Measurements from ENCODE around the gene TRPM2. TPM values are rescaled to one million over a fixed set of nuclear protein-coding genes. Genes with fewer than 3 reads are reported as not detected.
A peak's percentile ranks its signal among the peaks of the same experiment; 100 is the strongest.

TRPM2 gene
- 1 to 10 TPM; 2.6 to 3.7 TPM for total RNA-seq

- H3K9me3 Mint-ChIP-seq = no peaks in the 10 kb centered on the region
- POLR2A ChIA-PET = interaction anchor here (1.2 to 3.1 kb wide), 3 partner anchors 10 to 22 kb away, joined by 4 to 14 read pairs (median 6); no protein-coding TSS in a partner anchor
- peak within 1 kb of the TSS; percentile 58 for H3K4me3 Mint-ChIP-seq
- H3K36me3 Mint-ChIP-seq (ENCODE audit: low read depth) = no peaks in the 10 kb centered on the region
- peaks cover 50% of the 10 kb centered on the region for H3K4me1 Mint-ChIP-seq (ENCODE audit: low read depth)
- intact Hi-C loops (cut with micrococcal nuclease) = no loop called here
- DNase-seq = peak; percentile 58
- TF ChIP-seq CTCF (IDR thresholded peaks at IDR 0.05) = no peak
- ATAC-seq = peak; percentile 70
- H3K27me3 Mint-ChIP-seq = peaks cover 8% of the 10 kb centered on the region
- peak within 1 kb of the TSS; percentile 66 for H3K27ac Mint-ChIP-seq
- CTCF ChIA-PET = interaction anchor here (0.8 to 2.4 kb wide), 2 partner anchors 11 to 13 kb away, joined by 3 to 8 read pairs; no protein-coding TSS in a partner anchor
These were observed at the start of gene TRPM2 for GRCh38 chr21:44353191-44353970. Gene TRPM2 (plus strand): TSS chr21:44353621. CDS start chr21:44353701, 80 bp downstream.

GRCh38 chr21:44304011-44304616 is 49.3 kb upstream of the TRPM2 start:
- no peak for TF ChIP-seq CTCF (IDR thresholded peaks at IDR 0.05)
- Mint-ChIP-seq H3K36me3 (ENCODE audit: low read depth) (peaks cover 12% of the 10 kb centered on the region), H3K4me1 (ENCODE audit: low read depth) (peaks cover 38% of the 10 kb centered on the region), H3K27ac (no peak overlapping the region), H3K9me3 (no peaks in the 10 kb centered on the region), H3K27me3 (no peaks in the 10 kb centered on the region), H3K4me3 (no peak overlapping the region)
- ATAC-seq (no peak), DNase-seq (no peak)
- intact Hi-C loops (cut with micrococcal nuclease) = no loop called here
- CTCF ChIA-PET = interaction anchor here (1.2 to 1.4 kb wide), 2 partner anchors 18 to 291 kb away, joined by 3 read pairs; no protein-coding TSS in a partner anchor
- POLR2A ChIA-PET = no interaction called here

DNA sequence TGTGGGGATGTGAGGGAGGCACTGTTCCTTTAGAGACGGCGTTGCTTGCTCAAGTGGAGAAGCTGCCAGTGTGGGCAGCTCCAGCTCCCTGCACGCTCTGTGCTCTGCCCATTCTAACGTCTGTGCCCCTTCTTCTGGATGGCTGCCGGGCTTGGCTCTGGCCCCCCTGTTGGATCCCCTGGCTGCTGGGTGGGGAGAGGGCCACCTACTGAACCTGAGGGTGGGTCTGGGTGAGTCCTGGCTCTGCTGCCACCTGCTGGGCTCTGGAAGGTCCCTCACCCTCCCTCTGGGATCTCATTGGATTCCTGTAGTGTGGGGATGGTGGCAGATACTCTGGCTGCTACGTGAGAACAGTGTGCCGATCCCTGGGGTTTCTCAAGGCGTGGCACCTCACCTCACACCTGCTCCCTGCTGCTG is 48.5 kb upstream of the TRPM2 start:
- ChIA-PET POLR2A (no interaction called here), CTCF (interaction anchor here (0.7 to 1.4 kb wide), 2 partner anchors 15 to 17 kb away, joined by 3 read pairs; no protein-coding TSS in a partner anchor)
- Mint-ChIP-seq H3K4me1 (ENCODE audit: low read depth) (peaks cover 35% of the 10 kb centered on the region), H3K27ac (no peak overlapping the region), H3K4me3 (no peak overlapping the region), H3K9me3 (no peaks in the 10 kb centered on the region), H3K27me3 (no peaks in the 10 kb centered on the region), H3K36me3 (ENCODE audit: low read depth) (peaks cover 10% of the 10 kb centered on the region)
- ATAC-seq (peak; percentile 47), DNase-seq (peak; percentile 60)
- peak; percentile 54 for TF ChIP-seq CTCF (IDR thresholded peaks at IDR 0.05)
- intact Hi-C loops (cut with micrococcal nuclease) = no loop called here

DNA sequence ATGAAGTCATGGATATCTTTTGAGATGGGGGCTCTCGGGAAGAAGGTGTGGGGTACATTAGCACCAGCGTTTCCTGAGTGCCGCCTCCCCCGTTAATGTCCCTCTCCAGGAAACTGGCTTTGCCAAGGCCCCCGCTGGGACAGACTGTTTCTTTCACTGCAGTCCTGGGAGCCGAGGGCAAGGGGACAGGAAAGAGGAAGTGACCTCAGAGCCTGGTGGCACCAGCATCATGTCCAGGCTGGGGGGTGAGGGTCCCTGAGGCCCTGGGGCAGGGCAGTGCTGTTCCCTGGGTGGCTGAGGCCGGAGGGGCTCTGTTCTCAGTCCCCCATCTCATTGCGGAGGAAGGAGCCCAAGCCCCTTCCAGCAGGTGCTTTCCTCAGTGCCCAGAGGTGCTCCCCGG is 47.7 kb upstream of the TRPM2 start:
- ATAC-seq (no peak), DNase-seq (no peak)
- Mint-ChIP-seq H3K4me1 (ENCODE audit: low read depth) (peaks cover 34% of the 10 kb centered on the region), H3K4me3 (no peak overlapping the region), H3K27me3 (no peaks in the 10 kb centered on the region), H3K9me3 (no peaks in the 10 kb centered on the region), H3K36me3 (ENCODE audit: low read depth) (peaks cover 8% of the 10 kb centered on the region), H3K27ac (no peak overlapping the region)
- intact Hi-C loops (cut with micrococcal nuclease) = no loop called here
- TF ChIP-seq CTCF (IDR thresholded peaks at IDR 0.05) = no peak
- ChIA-PET CTCF (interaction anchor here (1.4 kb wide), 1 partner anchor 16 kb away, joined by 3 read pairs; no protein-coding TSS in a partner anchor), POLR2A (no interaction called here)
